Ecto neural progenitor cell (in vitro differentiated cells): ENCODE results near the gene ATG10.
"Not testable (repeated sequence)": the region's sequence is repeated elsewhere in the genome, so short reads cannot be mapped to it uniquely, and the experiment has no call there.

ENCODE experiments used
- DNase-seq: peaks from one replicate; pipeline ENCODE4 v3.0.0-alpha.2; 2018; ENCODE audit warnings: low spot score

Gene ATG10

GRCh38 chr5:82054004-82054710 lies 82.3 kb downstream of the ATG10 start:
- no peak for DNase-seq

- no peak for DNase-seq
Measured at GRCh38 chr5:82057051-82057450, 85.2 kb downstream of the ATG10 start.

GRCh38 chr5:82058710-82059109 lies 86.9 kb downstream of the ATG10 start:
- no peak for DNase-seq

- no peak for DNase-seq
Measured at GRCh38 chr5:82066791-82067190, 95.0 kb downstream of the ATG10 start.

- not testable (repeated sequence) for DNase-seq
Measured at GRCh38 chr5:82068042-82068441, 96.2 kb downstream of the ATG10 start.

GRCh38 chr5:82068723-82069122 lies 96.9 kb downstream of the ATG10 start:
- no peak for DNase-seq

GRCh38 chr5:82072138-82072537 lies 100.3 kb downstream of the ATG10 start:
- DNase-seq = no peak

- DNase-seq = no peak
Measured at GRCh38 chr5:82073179-82073578, 101.4 kb downstream of the ATG10 start.

GRCh38 chr5:82074950-82075349 lies 103.1 kb downstream of the ATG10 start:
- DNase-seq = no peak

- DNase-seq = no peak
Measured at GRCh38 chr5:82077496-82077895, 105.7 kb downstream of the ATG10 start.

- no peak for DNase-seq
Measured at GRCh38 chr5:82091617-82092016, 119.8 kb downstream of the ATG10 start.

- no peak for DNase-seq
Measured at GRCh38 chr5:82095536-82095935, 123.7 kb downstream of the ATG10 start.

- DNase-seq = no peak
Measured at GRCh38 chr5:82096249-82096648, 124.4 kb downstream of the ATG10 start.

- DNase-seq = no peak
Measured at GRCh38 chr5:82100303-82101077, 128.7 kb downstream of the ATG10 start.

- no peak for DNase-seq
Measured at GRCh38 chr5:82104872-82105271, 133.0 kb downstream of the ATG10 start.

- no peak for DNase-seq
Measured at GRCh38 chr5:82105457-82105856, 133.6 kb downstream of the ATG10 start.

GRCh38 chr5:82106207-82106606 lies 134.4 kb downstream of the ATG10 start:
- no peak for DNase-seq

- DNase-seq = no peak
Measured at GRCh38 chr5:82106756-82107155, 134.9 kb downstream of the ATG10 start.

GRCh38 chr5:82107267-82107666 lies 135.4 kb downstream of the ATG10 start:
- no peak for DNase-seq

- DNase-seq = no peak
Measured at GRCh38 chr5:82109013-82109412, 137.2 kb downstream of the ATG10 start.

GRCh38 chr5:82109915-82110314 lies 138.1 kb downstream of the ATG10 start:
- not testable (repeated sequence) for DNase-seq

GRCh38 chr5:82111191-82111590 lies 139.4 kb downstream of the ATG10 start:
- no peak for DNase-seq

GRCh38 chr5:82115858-82116257 lies 144.0 kb downstream of the ATG10 start:
- DNase-seq = no peak

GRCh38 chr5:82119889-82120288 lies 148.1 kb downstream of the ATG10 start:
- no peak for DNase-seq
